Activated CD8-positive, alpha-beta memory T cell treated with anti-CD3 and anti-CD28 coated beads, Interleukin-2, amount 10 ng/mL, durations not matched to agents 7 days and 5 days (primary cell): ENCODE results near the gene ZNF816. TPM values are rescaled to one million over a fixed set of nuclear protein-coding genes. Genes with fewer than 3 reads are reported as not detected.
"Not testable (repeated sequence)": the region's sequence is repeated elsewhere in the genome, so short reads cannot be mapped to it uniquely, and the experiment has no call there.

Experiments used
- ATAC-seq: fragments of 150-1000 bp; cut with Tn5 transposase; one replicate; pipeline ENCODE4 v1.10.0; 2021; ENCODE audit warnings: moderate library complexity
- CTCF ChIA-PET: fragments of 350-600 bp; sonication (Branson Sonifier 250); formaldehyde crosslinking; loops from one replicate; lab custom pipeline; 2021; ENCODE audit warnings: antibody characterized with exemption; lab: Charles Lee
- DNase-seq: peaks from one replicate; pipeline ENCODE4 v3.0.0-alpha.2; 2020
- H3K27ac Mint-ChIP-seq: one replicate; pipeline ENCODE4 v1.8.0; 2021; ENCODE audit warnings: mild to moderate bottlenecking, mixed read lengths
- H3K27me3 Mint-ChIP-seq: one replicate; pipeline ENCODE4 v1.8.0; 2021; ENCODE audit warnings: mixed read lengths
- H3K36me3 Mint-ChIP-seq: one replicate; pipeline ENCODE4 v1.8.0; 2021; ENCODE audit warnings: mild to moderate bottlenecking, mixed read lengths
- H3K4me1 Mint-ChIP-seq: one replicate; pipeline ENCODE4 v1.8.0; 2021; ENCODE audit warnings: mixed read lengths
- H3K4me3 Mint-ChIP-seq: one replicate; pipeline ENCODE4 v1.8.0; 2021; ENCODE audit warnings: mild to moderate bottlenecking, moderate library complexity, mixed read lengths
- H3K9me3 Mint-ChIP-seq: one replicate; pipeline ENCODE4 v1.8.0; 2022; ENCODE audit warnings: low read depth, mixed read lengths
- total RNA-seq, 2 experiments: library from RNA; stranded (reverse); gene quantifications; one replicate each; pipeline ENCODE4 v1.2.3, GENCODE V29; 2021

ZNF816 gene
- total RNA-seq, 2 experiments from 2014 or later: 9.8 to 13.3 TPM

GRCh38 chr19:52936954-52937325 is 25.7 kb downstream of the ZNF816 start:
- peaks cover 13% of the 10 kb centered on the region for H3K9me3 Mint-ChIP-seq
- no peaks in the 10 kb centered on the region for H3K27me3 Mint-ChIP-seq
- no peak overlapping the region for H3K4me3 Mint-ChIP-seq
- CTCF ChIA-PET: interaction anchor here (1.2 kb wide), 1 partner anchor 26 kb away, joined by 4 read pairs; the partner anchor contains the start of gene ZNF816
- H3K36me3 Mint-ChIP-seq: peaks cover 71% of the 10 kb centered on the region
- no peak for DNase-seq
- ATAC-seq: no peak
- no peak overlapping the region for H3K27ac Mint-ChIP-seq
- H3K4me1 Mint-ChIP-seq: peaks cover 34% of the 10 kb centered on the region

GRCh38 chr19:52936151-52936953 is 26.3 kb downstream of the ZNF816 start:
- CTCF ChIA-PET: no interaction called here
- H3K27ac Mint-ChIP-seq: no peak overlapping the region
- no peak for ATAC-seq
- DNase-seq: peak; percentile 5
- H3K27me3 Mint-ChIP-seq: no peaks in the 10 kb centered on the region
- peaks cover 72% of the 10 kb centered on the region for H3K36me3 Mint-ChIP-seq
- peaks cover 28% of the 10 kb centered on the region for H3K4me1 Mint-ChIP-seq
- peaks cover 13% of the 10 kb centered on the region for H3K9me3 Mint-ChIP-seq
- H3K4me3 Mint-ChIP-seq: no peak overlapping the region

DNA sequence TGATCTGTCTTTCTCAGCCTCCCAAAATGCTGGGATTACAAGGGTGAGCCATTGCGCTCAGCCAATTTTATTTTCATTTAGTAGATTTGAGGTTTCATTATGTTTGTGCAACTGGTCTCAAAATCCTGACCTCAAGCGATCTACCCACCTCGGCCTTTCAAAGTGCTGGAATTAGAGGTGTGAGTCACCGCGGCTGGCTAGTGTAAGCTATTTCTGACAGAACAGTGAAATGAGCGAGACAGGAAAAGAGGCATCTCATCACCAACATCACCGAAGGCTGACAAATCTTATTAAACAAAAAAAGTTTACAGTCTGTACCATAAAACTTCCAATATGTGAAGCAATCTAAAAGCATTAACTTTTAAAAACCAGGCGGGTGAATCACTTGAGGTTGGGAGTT is 27.2 kb downstream of the ZNF816 start:
- Mint-ChIP-seq H3K4me1 (peaks cover 21% of the 10 kb centered on the region), H3K36me3 (peaks cover 68% of the 10 kb centered on the region), H3K9me3 (peaks cover 13% of the 10 kb centered on the region), H3K27ac (no peak overlapping the region), H3K4me3 (no peak overlapping the region), H3K27me3 (no peaks in the 10 kb centered on the region)
- no peak for ATAC-seq
- no peak for DNase-seq
- CTCF ChIA-PET: no interaction called here

GRCh38 chr19:52924641-52925040 is 38.0 kb downstream of the ZNF816 start:
- H3K27me3 Mint-ChIP-seq, H3K9me3 Mint-ChIP-seq, CTCF ChIA-PET, H3K4me3 Mint-ChIP-seq, DNase-seq, H3K27ac Mint-ChIP-seq, ATAC-seq: not testable (repeated sequence)
- Mint-ChIP-seq H3K36me3 (peaks cover 43% of the 10 kb centered on the region), H3K4me1 (peaks cover 27% of the 10 kb centered on the region)

- peak overlapping the region; percentile 92 for H3K4me3 Mint-ChIP-seq
- no peak for DNase-seq
- CTCF ChIA-PET: no interaction called here
- peaks cover 27% of the 10 kb centered on the region for H3K4me1 Mint-ChIP-seq
- H3K27ac Mint-ChIP-seq: peak overlapping the region; percentile 90
- no peaks in the 10 kb centered on the region for H3K9me3 Mint-ChIP-seq
- ATAC-seq: no peak
- H3K36me3 Mint-ChIP-seq: peaks cover 36% of the 10 kb centered on the region
- H3K27me3 Mint-ChIP-seq: no peaks in the 10 kb centered on the region
Observed at GRCh38 chr19:52923778-52924593, 38.7 kb downstream of the ZNF816 start.

- H3K27ac Mint-ChIP-seq: peak within 1 kb of the TSS; percentile 90
Observed at GRCh38 chr19:52922841-52923777, 39.6 kb downstream of the ZNF816 start, which contains the start of gene ZNF888. Gene ZNF888 (minus strand): TSS chr19:52923428. CDS start chr19:52917873, 5,555 bp downstream.

GRCh38 chr19:52917531-52917930 is 45.1 kb downstream of the ZNF816 start:
- H3K4me3 Mint-ChIP-seq: no peak overlapping the region
- H3K27me3 Mint-ChIP-seq: no peaks in the 10 kb centered on the region
- peaks cover 61% of the 10 kb centered on the region for H3K36me3 Mint-ChIP-seq
- no peak for DNase-seq
- H3K4me1 Mint-ChIP-seq: peaks cover 14% of the 10 kb centered on the region
- peaks cover 4% of the 10 kb centered on the region for H3K9me3 Mint-ChIP-seq
- ATAC-seq: no peak
- CTCF ChIA-PET: no interaction called here
- H3K27ac Mint-ChIP-seq: no peak overlapping the region

More at GRCh38 chr19:52922841-52923777, 39.6 kb downstream of the ZNF816 start, which contains the start of gene ZNF888:
- DNase-seq (peak; percentile 92), ATAC-seq (peak; percentile 100)
- H3K27me3 Mint-ChIP-seq: no peaks in the 10 kb centered on the region
- peaks cover 28% of the 10 kb centered on the region for H3K36me3 Mint-ChIP-seq
- H3K4me3 Mint-ChIP-seq: peak within 1 kb of the TSS; percentile 92
- H3K4me1 Mint-ChIP-seq: peaks cover 27% of the 10 kb centered on the region
- CTCF ChIA-PET: no interaction called here
- H3K9me3 Mint-ChIP-seq: no peaks in the 10 kb centered on the region

GRCh38 chr19:52910648-52911047 is 52.0 kb downstream of the ZNF816 start:
- no peak for DNase-seq
- no peak overlapping the region for H3K4me3 Mint-ChIP-seq
- CTCF ChIA-PET: interaction anchor here (1.1 kb wide), 1 partner anchor 13 kb away, joined by 3 read pairs; the partner anchor contains the start of gene ZNF320
- H3K27me3 Mint-ChIP-seq: no peaks in the 10 kb centered on the region
- H3K4me1 Mint-ChIP-seq: no peaks in the 10 kb centered on the region
- no peak overlapping the region for H3K27ac Mint-ChIP-seq
- H3K9me3 Mint-ChIP-seq: peaks cover 35% of the 10 kb centered on the region
- ATAC-seq: no peak
- peaks cover 71% of the 10 kb centered on the region for H3K36me3 Mint-ChIP-seq

DNA sequence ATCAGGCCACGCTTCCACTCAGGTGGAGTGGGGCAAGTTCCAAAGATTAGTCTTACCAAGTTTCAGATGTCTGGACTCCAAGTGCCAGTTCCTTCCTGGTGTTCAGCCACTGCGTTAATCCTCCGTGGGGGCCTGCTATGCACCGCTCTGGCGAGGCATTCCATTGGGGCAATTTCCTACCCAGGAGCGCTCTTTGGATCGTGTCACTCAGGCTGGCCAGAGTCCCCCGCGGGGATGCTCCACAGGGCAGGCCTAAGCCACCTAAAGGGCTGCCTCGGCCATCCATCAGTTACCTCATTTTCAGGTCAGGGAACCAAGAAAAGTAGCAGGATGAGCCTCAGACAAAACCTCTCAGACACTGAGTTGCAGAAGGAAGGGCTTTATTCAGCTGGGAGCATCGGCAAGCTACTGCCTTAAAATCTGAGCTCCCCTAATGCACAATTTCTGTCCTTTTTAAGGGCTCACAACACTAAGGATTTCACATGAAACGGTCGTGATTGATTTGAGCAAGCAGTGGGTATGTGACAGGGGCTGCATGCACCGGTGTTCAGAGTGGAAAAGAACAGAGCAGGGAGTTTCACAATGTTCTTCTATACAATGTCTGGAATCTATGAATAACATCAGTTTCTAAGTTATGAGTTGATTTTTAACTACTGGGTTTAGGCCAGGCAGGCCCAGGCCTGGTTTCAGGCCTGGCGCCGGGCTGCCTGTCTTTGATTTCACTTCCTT is 58.5 kb downstream of the ZNF816 start:
- H3K27me3 Mint-ChIP-seq, ATAC-seq, DNase-seq, H3K4me3 Mint-ChIP-seq, H3K27ac Mint-ChIP-seq, CTCF ChIA-PET, H3K4me1 Mint-ChIP-seq: not testable (repeated sequence)
- Mint-ChIP-seq H3K36me3 (peaks cover 41% of the 10 kb centered on the region), H3K9me3 (peaks cover 29% of the 10 kb centered on the region)

DNA sequence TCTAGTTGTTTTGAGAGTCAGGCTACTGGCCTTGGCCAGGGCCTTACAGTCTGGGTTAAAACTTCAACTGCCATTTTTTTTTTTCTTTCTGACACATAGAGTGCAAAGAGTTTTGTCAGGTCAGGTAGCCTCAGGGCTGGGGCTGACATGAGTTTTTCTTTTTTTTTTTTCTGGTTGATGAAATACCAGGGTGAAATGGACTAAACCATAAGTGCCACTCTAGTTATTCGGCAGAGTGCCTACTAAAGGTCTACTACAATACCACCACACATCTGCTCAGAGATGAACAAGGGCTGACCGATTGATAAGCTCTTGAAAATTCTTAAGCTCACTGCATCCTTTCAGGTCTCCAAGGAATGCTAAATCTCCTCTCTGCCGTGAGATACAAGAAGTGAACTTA is 60.8 kb downstream of the ZNF816 start:
- H3K4me3 Mint-ChIP-seq: no peak overlapping the region
- no peaks in the 10 kb centered on the region for H3K27me3 Mint-ChIP-seq
- peaks cover 19% of the 10 kb centered on the region for H3K9me3 Mint-ChIP-seq
- CTCF ChIA-PET: no interaction called here
- H3K27ac Mint-ChIP-seq: no peak overlapping the region
- no peak for DNase-seq
- H3K4me1 Mint-ChIP-seq: peaks cover 4% of the 10 kb centered on the region
- ATAC-seq: no peak
- peaks cover 36% of the 10 kb centered on the region for H3K36me3 Mint-ChIP-seq
